ENCODE results near the gene CCDC197.

CCDC197 gene

GRCh38 chr14:94001501-94002396 lies 4.6 kb downstream of the CCDC197 start (continued):
- TF ChIP-seq PBX3 (CRISPR knock-in tag; IDR thresholded peaks at IDR 0.05), result no peak
- TF ChIP-seq ZSCAN18 (tag by site-specific recombination; IDR thresholded peaks at IDR 0.05), result no peak
- TF ChIP-seq ZNF785 (tag by site-specific recombination; IDR thresholded peaks at IDR 0.05), result no peak
- TF ChIP-seq ZNF10 (tag by site-specific recombination; IDR thresholded peaks at IDR 0.05), result no peak
- TF ChIP-seq ZBTB11 (tag by site-specific recombination; conservative IDR thresholded peaks at IDR 0.05; ENCODE audit: low read depth), result no peak
- no peak for TF ChIP-seq KLF8 (tag by site-specific recombination; IDR thresholded peaks at IDR 0.05)
- TF ChIP-seq ZNF132 (tag by site-specific recombination; IDR thresholded peaks at IDR 0.05; ENCODE audit: borderline replicate concordance), result no peak
- no peak for TF ChIP-seq ZNF280C (tag by site-specific recombination; IDR thresholded peaks at IDR 0.05)
- no peak for TF ChIP-seq PATZ1 (tag by site-specific recombination; IDR thresholded peaks at IDR 0.05)
- TF ChIP-seq ZNF366 (tag by site-specific recombination; conservative IDR thresholded peaks at IDR 0.05), result peak; percentile 55; the same call in 1 of the 2 replicates
- TF ChIP-seq ZNF629 (tag by site-specific recombination; IDR thresholded peaks at IDR 0.05), result no peak
- TF ChIP-seq ZNF274 (IDR thresholded peaks at IDR 0.05; ENCODE audit: low read length), result no peak
- TF ChIP-seq ZNF274 (tag by site-specific recombination; IDR thresholded peaks at IDR 0.05; ENCODE audit: borderline replicate concordance), result no peak
- peak; percentile 43; the same call in 1 of the 2 replicates for TF ChIP-seq ZBTB17 (tag by site-specific recombination; IDR thresholded peaks at IDR 0.05)
- peak; percentile 70; the same call in 1 of the 2 replicates for TF ChIP-seq ZNF664 (tag by site-specific recombination; IDR thresholded peaks at IDR 0.05)
- TF ChIP-seq ZNF513 (tag by site-specific recombination; IDR thresholded peaks at IDR 0.05), result no peak
- TF ChIP-seq IKZF3 (tag by site-specific recombination; IDR thresholded peaks at IDR 0.05), result 0 out of 2 replicates have a peak, but pooled peaks have one; percentile 7
- TF ChIP-seq ZNF48 (tag by site-specific recombination; IDR thresholded peaks at IDR 0.05), result no peak
- no peak for TF ChIP-seq ZSCAN16 (tag by site-specific recombination; IDR thresholded peaks at IDR 0.05)
- TF ChIP-seq BCL11B (tag by site-specific recombination; IDR thresholded peaks at IDR 0.05; ENCODE audit: low read depth), result no peak
- TF ChIP-seq SP7 (tag by site-specific recombination; IDR thresholded peaks at IDR 0.05), result no peak
- no peak for TF ChIP-seq ZNF488 (tag by site-specific recombination; IDR thresholded peaks at IDR 0.05)
